Prostate gland (tissue), 2 donors: ENCODE results near the gene ZMAT5.

Experiments used
- POLR2AphosphoS5 ChIP-seq: sonication (generic); formaldehyde crosslinking; IDR thresholded peaks from one replicate; pipeline ENCODE4 v1.6.1; 2017; ENCODE audit warnings: antibody characterized with exemption
- TF ChIP-seq, protein P1 (sequence below), 4 experiments: fragments of 200-600 bp in 2 of 4; fragments of 450-650 bp in 2 of 4; sonication (generic) in 2 of 4; IDR thresholded peaks; 1 replicate in 3 of 4; 2 replicates in 1 of 4; pipeline ENCODE4 v1.5.1; 2016 to 2019; ENCODE audit warnings: antibody characterized with exemption in 4 of 4, mild to moderate bottlenecking in 2 of 4, moderate library complexity in 2 of 4

GRCh38 chr22:29765905-29766631, 739 bp downstream of the ZMAT5 start:
- TF ChIP-seq, protein P1, sequence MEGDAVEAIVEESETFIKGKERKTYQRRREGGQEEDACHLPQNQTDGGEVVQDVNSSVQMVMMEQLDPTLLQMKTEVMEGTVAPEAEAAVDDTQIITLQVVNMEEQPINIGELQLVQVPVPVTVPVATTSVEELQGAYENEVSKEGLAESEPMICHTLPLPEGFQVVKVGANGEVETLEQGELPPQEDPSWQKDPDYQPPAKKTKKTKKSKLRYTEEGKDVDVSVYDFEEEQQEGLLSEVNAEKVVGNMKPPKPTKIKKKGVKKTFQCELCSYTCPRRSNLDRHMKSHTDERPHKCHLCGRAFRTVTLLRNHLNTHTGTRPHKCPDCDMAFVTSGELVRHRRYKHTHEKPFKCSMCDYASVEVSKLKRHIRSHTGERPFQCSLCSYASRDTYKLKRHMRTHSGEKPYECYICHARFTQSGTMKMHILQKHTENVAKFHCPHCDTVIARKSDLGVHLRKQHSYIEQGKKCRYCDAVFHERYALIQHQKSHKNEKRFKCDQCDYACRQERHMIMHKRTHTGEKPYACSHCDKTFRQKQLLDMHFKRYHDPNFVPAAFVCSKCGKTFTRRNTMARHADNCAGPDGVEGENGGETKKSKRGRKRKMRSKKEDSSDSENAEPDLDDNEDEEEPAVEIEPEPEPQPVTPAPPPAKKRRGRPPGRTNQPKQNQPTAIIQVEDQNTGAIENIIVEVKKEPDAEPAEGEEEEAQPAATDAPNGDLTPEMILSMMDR (IDR thresholded peaks at IDR 0.05) = no peak
- no peak for TF ChIP-seq POLR2AphosphoS5
